Coronary artery (tissue), 2 donors: ENCODE results near the gene DENND2A.
"Not testable (repeated sequence)": the region's sequence is repeated elsewhere in the genome, so short reads cannot be mapped to it uniquely, and the experiment has no call there.

Experiments used
- DNase-seq: peaks from one replicate; pipeline ENCODE4 v3.0.0-alpha.2; 2017; ENCODE audit warnings: low spot score
- H3K27ac ChIP-seq, 2 donors: fragments of 200-600 bp; sonication (generic); one replicate each; pipeline ENCODE4 v1.5.1; 2016 to 2019
- H3K4me3 ChIP-seq: fragments of 200-600 bp; sonication (generic); 2 replicates; pipeline ENCODE4 v1.5.1; 2016; ENCODE audit warnings: mild to moderate bottlenecking, moderate library complexity
- CTCF ChIP-seq: fragments of 200-600 bp; sonication (generic); IDR thresholded peaks from one replicate; pipeline ENCODE4 v1.5.1; 2019; ENCODE audit warnings: antibody characterized with exemption

The DENND2A gene

DNA sequence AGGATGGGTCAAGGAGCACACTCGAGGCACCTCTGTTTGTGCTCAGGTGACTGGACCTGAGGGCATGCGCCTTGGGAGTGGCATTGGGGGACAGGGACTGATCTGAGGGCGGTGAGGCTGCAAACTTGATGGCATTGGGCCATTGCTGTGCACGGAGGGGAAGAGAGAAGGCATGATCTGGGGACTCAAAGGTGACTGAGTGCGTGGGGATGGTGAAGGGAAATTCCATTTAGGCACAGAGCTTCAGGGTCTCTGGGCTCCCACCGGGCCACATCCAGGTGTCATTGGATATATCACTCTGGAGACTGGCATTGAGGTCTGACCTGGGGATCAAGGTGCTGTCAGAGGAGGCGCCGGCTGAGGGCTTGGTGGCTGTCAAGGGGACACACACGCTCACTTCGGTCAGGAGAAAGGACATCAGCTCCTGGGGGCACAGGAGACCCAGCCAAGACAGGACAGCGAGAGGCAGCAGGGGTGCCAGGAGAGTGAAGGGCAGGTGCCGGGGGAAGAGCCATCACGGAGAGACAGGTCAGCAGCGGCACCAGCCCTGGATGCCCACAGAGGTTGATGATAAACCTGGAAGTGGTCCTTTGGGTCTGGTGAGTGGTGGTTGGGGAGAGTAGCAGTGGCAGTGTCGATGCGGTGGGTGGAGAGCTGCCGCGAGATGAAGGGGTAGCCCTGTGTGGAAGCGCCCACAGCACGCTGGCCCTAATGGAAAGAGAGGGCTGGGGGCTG, 37.6 kb upstream of the DENND2A start:
- DNase-seq = no peak
- Histone ChIP-seq H3K27ac (no peak overlapping the region), H3K4me3 (no peak overlapping the region)
- no peak for TF ChIP-seq CTCF

- DNase-seq = no peak
- H3K4me3 ChIP-seq = no peak overlapping the region
- TF ChIP-seq CTCF = no peak
- H3K27ac ChIP-seq = no peak overlapping the region
Observed at GRCh38 chr7:140677496-140677895, 36.9 kb upstream of the DENND2A start.

- DNase-seq, H3K27ac ChIP-seq, H3K4me3 ChIP-seq: not testable (repeated sequence)
Observed at GRCh38 chr7:140676956-140677355, 36.3 kb upstream of the DENND2A start.

- TF ChIP-seq CTCF = no peak
- no peak for DNase-seq
- Histone ChIP-seq H3K27ac (no peak overlapping the region), H3K4me3 (no peak overlapping the region)
Observed at GRCh38 chr7:140676306-140676705, 35.7 kb upstream of the DENND2A start.

- DNase-seq = no peak
- peak overlapping the region in 1 of 2 donors; percentile 24 for H3K27ac ChIP-seq
- TF ChIP-seq CTCF = no peak
- H3K4me3 ChIP-seq = no peak overlapping the region
Observed at GRCh38 chr7:140675726-140676125, 35.1 kb upstream of the DENND2A start.

- DNase-seq = no peak
- TF ChIP-seq CTCF = no peak
- H3K27ac ChIP-seq = peak overlapping the region in 1 of 2 donors; percentile 24
- H3K4me3 ChIP-seq = no peak overlapping the region
Observed at GRCh38 chr7:140674899-140675701, 34.5 kb upstream of the DENND2A start.

GRCh38 chr7:140674356-140674800, 33.8 kb upstream of the DENND2A start:
- no peak for DNase-seq
- TF ChIP-seq CTCF = no peak
- Histone ChIP-seq H3K4me3 (peak overlapping the region; percentile 76), H3K27ac (peak overlapping the region in 1 of 2 donors; percentile 86)
